Subcutaneous adipose tissue (tissue), 4 donors: Measurements from ENCODE around the gene BPHL. TPM values are rescaled to one million over a fixed set of nuclear protein-coding genes. Genes with fewer than 3 reads are reported as not detected.

Experiments used
- CTCF ChIP-seq: fragments of 450-650 bp; IDR thresholded peaks from one replicate; pipeline ENCODE4 v1.5.1; 2016; ENCODE audit warnings: low read depth, mild to moderate bottlenecking, control low read depth, antibody characterized with exemption, moderate library complexity
- total RNA-seq, 4 donors: library from RNA; depleted of rRNA; stranded (reverse); fragments of >200 nt; gene quantifications; one replicate each; pipeline ENCODE4 v1.1.0, GENCODE V29; 2016

BPHL gene
- total RNA-seq, 4 donors from 2014 or later, result 25.8 to 41.6 (median 30.0) TPM

DNA sequence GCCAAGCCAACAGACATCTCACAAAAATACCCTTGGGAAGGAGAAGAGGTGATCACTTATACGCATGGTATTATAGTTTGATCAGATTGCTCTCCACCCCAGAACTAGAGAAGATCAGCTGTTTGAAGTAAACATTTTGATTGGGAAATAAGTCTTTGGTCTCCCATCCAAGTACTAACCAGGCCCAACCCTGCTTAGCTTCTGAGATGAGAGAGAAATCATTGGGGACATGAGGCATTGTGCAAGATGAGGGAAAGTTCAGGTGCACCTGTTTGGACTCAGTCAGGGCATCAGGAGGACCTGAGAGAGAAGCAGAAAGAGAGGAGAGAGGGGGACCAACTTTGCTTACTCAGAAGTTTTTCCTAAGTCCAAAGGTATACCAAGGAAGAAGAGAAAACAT lies 38.8 kb upstream of the BPHL start:
- TF ChIP-seq CTCF, result no peak

DNA sequence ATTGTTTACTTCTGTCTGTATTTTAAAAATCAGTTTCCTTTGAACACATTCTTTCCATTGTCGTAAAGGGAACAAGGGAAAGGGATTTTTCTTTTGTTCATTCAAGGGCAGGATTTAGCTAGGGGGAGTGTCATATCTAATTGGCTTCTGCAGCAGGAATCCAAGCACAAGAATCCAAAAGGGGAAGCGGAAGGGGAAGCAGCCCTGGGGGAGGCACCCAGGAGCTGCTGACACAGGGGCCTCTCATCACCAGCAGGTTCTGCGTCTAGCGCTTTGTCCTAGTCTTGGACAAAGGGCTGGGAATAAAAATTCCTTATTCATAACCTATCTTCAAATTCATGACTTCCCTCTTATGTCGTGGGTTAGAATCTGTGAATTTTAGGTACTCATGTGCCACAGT lies 36.6 kb upstream of the BPHL start:
- TF ChIP-seq CTCF, result no peak

- no peak for TF ChIP-seq CTCF
Observed at GRCh38 chr6:3085074-3085473, 33.4 kb upstream of the BPHL start.

DNA sequence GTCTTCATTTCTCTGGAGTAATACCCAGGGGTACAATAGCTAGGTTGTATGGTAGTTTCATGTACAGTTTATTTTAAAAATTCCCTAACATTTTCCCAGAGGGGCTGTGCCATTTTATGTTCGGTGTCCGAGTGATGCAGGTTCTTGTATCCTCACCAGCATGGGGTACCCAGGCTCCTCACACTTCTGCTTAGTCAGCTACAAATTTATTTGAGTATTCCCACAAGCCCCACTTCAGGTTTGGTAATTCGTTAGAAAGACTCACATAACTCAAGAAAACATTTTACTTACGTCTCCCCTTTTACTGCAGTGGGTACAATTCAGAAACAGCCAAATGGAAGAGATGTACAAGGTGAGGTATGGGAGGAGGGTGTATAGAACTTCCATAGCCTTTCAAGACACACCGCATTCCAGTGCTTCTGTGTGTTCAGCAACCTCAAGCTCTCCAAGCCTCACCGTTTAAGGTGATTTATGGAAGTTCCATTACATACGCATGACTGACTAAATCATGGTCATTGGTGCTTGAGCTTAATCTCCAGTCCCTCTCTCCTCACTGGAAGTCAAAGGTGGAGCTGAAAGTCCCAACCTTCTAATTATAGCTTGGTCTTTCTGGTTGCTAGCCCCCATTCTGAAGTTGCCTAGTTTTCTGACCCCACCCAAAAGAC lies 32.1 kb upstream of the BPHL start:
- no peak for TF ChIP-seq CTCF

- no peak for TF ChIP-seq CTCF
Observed at GRCh38 chr6:3088446-3088845, 30.1 kb upstream of the BPHL start.

- TF ChIP-seq CTCF, result no peak
Observed at GRCh38 chr6:3088968-3089367, 29.5 kb upstream of the BPHL start.

DNA sequence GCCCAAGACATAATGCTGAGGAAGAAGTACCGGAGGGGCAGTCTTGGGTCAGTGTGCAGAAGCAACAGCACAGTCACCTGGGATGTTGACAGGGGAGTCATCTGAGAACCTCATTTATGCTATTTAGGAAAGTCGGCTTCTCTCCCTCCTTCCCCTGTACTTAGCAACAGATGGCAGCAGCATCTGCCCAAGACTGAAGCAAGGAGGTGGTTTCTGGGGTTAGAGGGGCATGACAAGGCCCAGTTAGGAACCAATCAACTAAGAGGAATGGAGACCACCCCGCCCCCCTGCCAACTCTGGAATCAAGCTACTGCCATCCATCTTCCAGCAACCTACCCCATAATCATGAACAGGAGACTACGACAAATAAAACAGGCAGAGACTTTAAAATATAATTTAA lies 28.5 kb upstream of the BPHL start:
- no peak for TF ChIP-seq CTCF
